ENCODE measurements around the gene PNMA6A.
A peak's percentile ranks its signal among the peaks of the same experiment; 100 is the strongest.
"Not testable (repeated sequence)": the region's sequence is repeated elsewhere in the genome, so short reads cannot be mapped to it uniquely, and the experiment has no call there.

PNMA6A gene

GRCh38 chrX:153071909-153072583 lies at the start of gene PNMA6A:
Gene PNMA6A (plus strand): TSS chrX:153072454. CDS start chrX:153073063, 609 bp downstream.
- H3K27me3 ChIP-seq (ENCODE audit: control insufficient read depth in 1 of 2, insufficient read depth in 2 of 2, low read length in 2 of 2); H3K4me1 ChIP-seq (ENCODE audit: insufficient read depth, low read length); H3K9me3 ChIP-seq (ENCODE audit: low read length); H3K27ac ChIP-seq (ENCODE audit: low read depth, low read length); H3K36me3 ChIP-seq (ENCODE audit: insufficient read depth, low read length); H3K4me3 ChIP-seq (ENCODE audit: low read depth in 1 of 2, low read length in 2 of 2); H3K9ac ChIP-seq (ENCODE audit: low read length): not testable (repeated sequence)

- H3K4me1 ChIP-seq (ENCODE audit: insufficient read depth, low read length); H3K9ac ChIP-seq (ENCODE audit: low read length); H3K4me3 ChIP-seq (ENCODE audit: low read depth in 1 of 2, low read length in 2 of 2); H3K36me3 ChIP-seq (ENCODE audit: insufficient read depth, low read length); H3K27ac ChIP-seq (ENCODE audit: low read depth, low read length); H3K9me3 ChIP-seq (ENCODE audit: low read length): not testable (repeated sequence)
- H3K27me3 ChIP-seq (ENCODE audit: control insufficient read depth in 1 of 2, insufficient read depth in 2 of 2, low read length in 2 of 2), result peaks cover 4 to 14% of the 10 kb centered on the region in 2 donors
Measured at GRCh38 chrX:153026501-153026900, 45.8 kb upstream of the PNMA6A start.

GRCh38 chrX:153028487-153028886 lies 43.8 kb upstream of the PNMA6A start:
- H3K4me3 ChIP-seq (ENCODE audit: low read depth in 1 of 2, low read length in 2 of 2); H3K9ac ChIP-seq (ENCODE audit: low read length); H3K4me1 ChIP-seq (ENCODE audit: insufficient read depth, low read length); H3K9me3 ChIP-seq (ENCODE audit: low read length); H3K36me3 ChIP-seq (ENCODE audit: insufficient read depth, low read length); H3K27ac ChIP-seq (ENCODE audit: low read depth, low read length): not testable (repeated sequence)
- H3K27me3 ChIP-seq (ENCODE audit: control insufficient read depth in 1 of 2, insufficient read depth in 2 of 2, low read length in 2 of 2), result peaks cover 4 to 18% of the 10 kb centered on the region in 2 donors

GRCh38 chrX:153029162-153029561 lies 43.1 kb upstream of the PNMA6A start:
- Histone ChIP-seq H3K27me3 (ENCODE audit: control insufficient read depth in 1 of 2, insufficient read depth in 2 of 2, low read length in 2 of 2) (peaks cover under 1 to 18% of the 10 kb centered on the region in 2 donors), H3K9ac (ENCODE audit: low read length) (no peak overlapping the region), H3K9me3 (ENCODE audit: low read length) (no peaks in the 10 kb centered on the region), H3K27ac (ENCODE audit: low read depth, low read length) (no peak overlapping the region), H3K4me3 (ENCODE audit: low read depth in 1 of 2, low read length in 2 of 2) (no peak overlapping the region), H3K4me1 (ENCODE audit: insufficient read depth, low read length) (no peaks in the 10 kb centered on the region), H3K36me3 (ENCODE audit: insufficient read depth, low read length) (no peaks in the 10 kb centered on the region)

GRCh38 chrX:153029875-153030274 lies 42.4 kb upstream of the PNMA6A start:
- no peaks in the 10 kb centered on the region for H3K36me3 ChIP-seq (ENCODE audit: insufficient read depth, low read length)
- H3K9me3 ChIP-seq (ENCODE audit: low read length), result no peaks in the 10 kb centered on the region
- H3K27ac ChIP-seq (ENCODE audit: low read depth, low read length), result no peak overlapping the region
- no peaks in the 10 kb centered on the region for H3K4me1 ChIP-seq (ENCODE audit: insufficient read depth, low read length)
- peaks cover 0 to 18% of the 10 kb centered on the region in 2 donors for H3K27me3 ChIP-seq (ENCODE audit: control insufficient read depth in 1 of 2, insufficient read depth in 2 of 2, low read length in 2 of 2)
- H3K9ac ChIP-seq (ENCODE audit: low read length), result no peak overlapping the region
- H3K4me3 ChIP-seq (ENCODE audit: low read depth in 1 of 2, low read length in 2 of 2), result no peak overlapping the region

GRCh38 chrX:153030801-153031200 lies 41.5 kb upstream of the PNMA6A start:
- Histone ChIP-seq H3K27me3 (ENCODE audit: control insufficient read depth in 1 of 2, insufficient read depth in 2 of 2, low read length in 2 of 2) (peaks cover 0 to 18% of the 10 kb centered on the region in 2 donors), H3K9ac (ENCODE audit: low read length) (no peak overlapping the region)

GRCh38 chrX:153032397-153033118 lies 39.7 kb upstream of the PNMA6A start:
- H3K27ac ChIP-seq (ENCODE audit: low read depth, low read length), result no peak overlapping the region
- H3K4me1 ChIP-seq (ENCODE audit: insufficient read depth, low read length), result no peaks in the 10 kb centered on the region
- no peak overlapping the region for H3K9ac ChIP-seq (ENCODE audit: low read length)
- H3K4me3 ChIP-seq (ENCODE audit: low read depth in 1 of 2, low read length in 2 of 2), result peak overlapping the region; percentile 31 to 52
- H3K27me3 ChIP-seq (ENCODE audit: control insufficient read depth in 1 of 2, insufficient read depth in 2 of 2, low read length in 2 of 2), result peaks cover 0 to 18% of the 10 kb centered on the region in 2 donors
- H3K36me3 ChIP-seq (ENCODE audit: insufficient read depth, low read length), result no peaks in the 10 kb centered on the region
- H3K9me3 ChIP-seq (ENCODE audit: low read length), result no peaks in the 10 kb centered on the region

More at GRCh38 chrX:153030801-153031200, 41.5 kb upstream of the PNMA6A start:
- Histone ChIP-seq H3K36me3 (ENCODE audit: insufficient read depth, low read length) (no peaks in the 10 kb centered on the region), H3K27ac (ENCODE audit: low read depth, low read length) (no peak overlapping the region), H3K4me1 (ENCODE audit: insufficient read depth, low read length) (no peaks in the 10 kb centered on the region), H3K9me3 (ENCODE audit: low read length) (no peaks in the 10 kb centered on the region), H3K4me3 (ENCODE audit: low read depth in 1 of 2, low read length in 2 of 2) (no peak overlapping the region)

GRCh38 chrX:153049093-153049492 lies 23.2 kb upstream of the PNMA6A start:
- Histone ChIP-seq H3K9me3 (ENCODE audit: low read length) (no peaks in the 10 kb centered on the region), H3K9ac (ENCODE audit: low read length) (no peak overlapping the region), H3K27ac (ENCODE audit: low read depth, low read length) (no peak overlapping the region), H3K27me3 (ENCODE audit: control insufficient read depth in 1 of 2, insufficient read depth in 2 of 2, low read length in 2 of 2) (no peaks in the 10 kb centered on the region), H3K4me1 (ENCODE audit: insufficient read depth, low read length) (no peaks in the 10 kb centered on the region), H3K4me3 (ENCODE audit: low read depth in 1 of 2, low read length in 2 of 2) (no peak overlapping the region), H3K36me3 (ENCODE audit: insufficient read depth, low read length) (no peaks in the 10 kb centered on the region)

GRCh38 chrX:153052534-153052933 lies 19.7 kb upstream of the PNMA6A start:
- Histone ChIP-seq H3K4me3 (ENCODE audit: low read depth in 1 of 2, low read length in 2 of 2) (no peak overlapping the region), H3K27me3 (ENCODE audit: control insufficient read depth in 1 of 2, insufficient read depth in 2 of 2, low read length in 2 of 2) (peaks cover 0 to 12% of the 10 kb centered on the region in 2 donors), H3K4me1 (ENCODE audit: insufficient read depth, low read length) (no peaks in the 10 kb centered on the region), H3K27ac (ENCODE audit: low read depth, low read length) (no peak overlapping the region), H3K9me3 (ENCODE audit: low read length) (no peaks in the 10 kb centered on the region), H3K9ac (ENCODE audit: low read length) (no peak overlapping the region), H3K36me3 (ENCODE audit: insufficient read depth, low read length) (no peaks in the 10 kb centered on the region)

- H3K9ac ChIP-seq (ENCODE audit: low read length), result no peak within 1 kb of the TSS
- H3K4me3 ChIP-seq (ENCODE audit: low read depth in 1 of 2, low read length in 2 of 2), result peak within 1 kb of the TSS in 1 of 2 donors; percentile 27
- H3K27me3 ChIP-seq (ENCODE audit: control insufficient read depth in 1 of 2, insufficient read depth in 2 of 2, low read length in 2 of 2), result peaks cover 0 to 29% of the 10 kb centered on the region in 2 donors
- H3K27ac ChIP-seq (ENCODE audit: low read depth, low read length), result no peak within 1 kb of the TSS
- no peaks in the 10 kb centered on the region for H3K4me1 ChIP-seq (ENCODE audit: insufficient read depth, low read length)
- H3K36me3 ChIP-seq (ENCODE audit: insufficient read depth, low read length), result no peaks in the 10 kb centered on the region
- no peaks in the 10 kb centered on the region for H3K9me3 ChIP-seq (ENCODE audit: low read length)
Measured at GRCh38 chrX:153055871-153056749, 16.1 kb upstream of the PNMA6A start, which contains the start of gene PNMA3. Gene PNMA3 (plus strand): TSS chrX:153056470. CDS start chrX:153057056, 586 bp downstream.

- Histone ChIP-seq H3K36me3 (ENCODE audit: insufficient read depth, low read length) (no peaks in the 10 kb centered on the region), H3K4me3 (ENCODE audit: low read depth in 1 of 2, low read length in 2 of 2) (no peak overlapping the region), H3K27ac (ENCODE audit: low read depth, low read length) (no peak overlapping the region), H3K9ac (ENCODE audit: low read length) (no peak overlapping the region), H3K4me1 (ENCODE audit: insufficient read depth, low read length) (no peaks in the 10 kb centered on the region), H3K9me3 (ENCODE audit: low read length) (no peaks in the 10 kb centered on the region), H3K27me3 (ENCODE audit: control insufficient read depth in 1 of 2, insufficient read depth in 2 of 2, low read length in 2 of 2) (peaks cover 0 to 29% of the 10 kb centered on the region in 2 donors)
Measured at GRCh38 chrX:153057281-153057680, 15.0 kb upstream of the PNMA6A start.
